Measurements from ENCODE around the gene KLF11.

KLF11 gene

GRCh38 chr2:10064932-10065772 is 21.8 kb downstream of the KLF11 start:
- DNase-seq (ENCODE audit: low read depth): no peak

- DNase-seq (ENCODE audit: low read depth): no peak
These were observed 22.4 kb downstream of the KLF11 start for GRCh38 chr2:10065773-10066055.

GRCh38 chr2:10067330-10067729 is 24.0 kb downstream of the KLF11 start:
- DNase-seq (ENCODE audit: low read depth): no peak

- DNase-seq (ENCODE audit: low read depth): no peak
These were observed 24.5 kb downstream of the KLF11 start for GRCh38 chr2:10067881-10068280.

GRCh38 chr2:10071176-10071575 is 27.8 kb downstream of the KLF11 start:
- DNase-seq (ENCODE audit: low read depth): no peak

- DNase-seq (ENCODE audit: low read depth): no peak
These were observed 28.2 kb downstream of the KLF11 start for GRCh38 chr2:10071595-10071994.

- DNase-seq (ENCODE audit: low read depth): peak; percentile 51
These were observed 29.5 kb downstream of the KLF11 start for GRCh38 chr2:10072656-10073480.

- DNase-seq (ENCODE audit: low read depth): no peak
These were observed 30.4 kb downstream of the KLF11 start for GRCh38 chr2:10073706-10074105.

GRCh38 chr2:10075101-10075500 is 31.8 kb downstream of the KLF11 start:
- no peak for DNase-seq (ENCODE audit: low read depth)

- DNase-seq (ENCODE audit: low read depth): no peak
These were observed 32.3 kb downstream of the KLF11 start for GRCh38 chr2:10075571-10076209.

GRCh38 chr2:10076511-10076910 is 33.2 kb downstream of the KLF11 start:
- DNase-seq (ENCODE audit: low read depth): no peak

GRCh38 chr2:10076988-10077527 is 33.7 kb downstream of the KLF11 start:
- no peak for DNase-seq (ENCODE audit: low read depth)

GRCh38 chr2:10078001-10078400 is 34.7 kb downstream of the KLF11 start:
- no peak for DNase-seq (ENCODE audit: low read depth)

GRCh38 chr2:10078704-10079265 is 35.4 kb downstream of the KLF11 start:
- no peak for DNase-seq (ENCODE audit: low read depth)

- no peak for DNase-seq (ENCODE audit: low read depth)
These were observed 36.0 kb downstream of the KLF11 start for GRCh38 chr2:10079266-10079869.

GRCh38 chr2:10079870-10080535 is 36.7 kb downstream of the KLF11 start, which contains the start of gene CYS1:
Gene CYS1 (minus strand): TSS chr2:10080411. CDS start chr2:10080223, 188 bp downstream.
- no peak for DNase-seq (ENCODE audit: low read depth)

GRCh38 chr2:10080536-10081304 is 37.4 kb downstream of the KLF11 start:
- DNase-seq (ENCODE audit: low read depth): no peak

GRCh38 chr2:10083046-10083445 is 39.7 kb downstream of the KLF11 start:
- no peak for DNase-seq (ENCODE audit: low read depth)

GRCh38 chr2:10083692-10084211 is 40.4 kb downstream of the KLF11 start:
- no peak for DNase-seq (ENCODE audit: low read depth)

- DNase-seq (ENCODE audit: low read depth): no peak
These were observed 41.0 kb downstream of the KLF11 start for GRCh38 chr2:10084223-10084865.

All from activated T-helper 1 cell treated with Interleukin-2 at 50 U/mL for 16 hours (primary cell).